HL-60/S4 (cell line): ENCODE results near the gene PEX11A.

ENCODE experiments used
- in situ Hi-C: fragments of 300-500 bp; cut with MboI; formaldehyde crosslinking; loops from 2 replicates; pipeline ENCODE4 v1.14.3; 2022; ENCODE audit warnings: low sequenced_read_pairs

The PEX11A gene

DNA sequence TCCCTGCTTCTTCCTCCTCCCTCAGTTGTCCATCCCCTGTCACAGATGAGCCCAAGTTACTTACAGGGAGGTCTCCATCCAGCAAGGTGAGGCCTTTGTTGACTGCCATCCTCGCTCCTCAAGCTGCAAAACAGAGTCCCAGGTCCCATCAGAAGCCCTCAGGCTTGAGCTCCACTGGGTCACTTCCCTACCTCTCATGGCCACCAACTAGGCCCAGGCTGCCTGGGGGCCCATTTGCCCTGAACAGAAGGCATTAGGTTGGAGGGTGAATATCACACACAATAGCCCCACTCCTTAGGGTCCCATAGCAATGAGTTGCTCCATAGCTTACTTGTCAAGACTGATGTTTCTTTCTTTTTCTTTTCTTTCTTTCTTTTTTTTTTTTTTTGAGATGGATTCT, 13.2 kb downstream of the PEX11A start:
- in situ Hi-C loops = no loop called here

DNA sequence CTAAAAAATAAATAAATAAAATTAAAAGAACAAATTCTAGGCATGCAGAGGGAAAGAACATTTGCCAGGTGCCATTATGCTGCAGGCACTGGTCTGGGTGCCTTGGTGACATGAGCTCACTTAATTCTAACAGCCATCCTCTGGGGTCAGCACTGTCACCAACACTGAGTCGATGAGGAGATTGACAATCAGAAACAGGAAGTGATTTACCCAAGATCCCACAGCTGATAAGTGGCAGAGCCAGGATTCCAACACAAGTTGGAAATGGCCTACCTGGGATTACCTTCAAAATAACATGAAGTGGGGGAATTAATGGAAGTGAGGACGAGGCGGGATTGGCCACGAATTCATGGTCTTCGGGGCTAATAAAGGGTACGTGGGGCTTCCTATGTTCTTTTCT, 14.9 kb downstream of the PEX11A start:
- in situ Hi-C loops = no loop called here

DNA sequence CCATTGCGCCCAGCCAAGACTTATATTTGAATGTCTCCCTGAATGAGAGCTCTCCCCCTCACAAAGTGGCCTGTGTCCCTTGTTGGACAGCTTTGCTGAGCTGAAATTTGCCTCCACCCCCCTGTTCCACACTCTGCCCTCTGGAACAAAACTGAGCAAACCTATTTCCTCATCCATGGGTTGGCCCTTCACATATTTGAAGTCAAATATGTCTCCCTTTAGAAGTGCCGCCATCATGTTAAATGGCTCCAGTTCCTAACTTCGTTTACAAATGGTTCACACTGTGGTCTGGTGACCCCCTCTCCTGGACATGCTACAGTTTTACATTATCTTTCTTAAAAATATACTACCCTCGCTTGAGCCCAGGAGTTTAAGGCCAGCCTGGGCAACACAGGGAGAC, 16.0 kb downstream of the PEX11A start:
- in situ Hi-C loops = no loop called here

DNA sequence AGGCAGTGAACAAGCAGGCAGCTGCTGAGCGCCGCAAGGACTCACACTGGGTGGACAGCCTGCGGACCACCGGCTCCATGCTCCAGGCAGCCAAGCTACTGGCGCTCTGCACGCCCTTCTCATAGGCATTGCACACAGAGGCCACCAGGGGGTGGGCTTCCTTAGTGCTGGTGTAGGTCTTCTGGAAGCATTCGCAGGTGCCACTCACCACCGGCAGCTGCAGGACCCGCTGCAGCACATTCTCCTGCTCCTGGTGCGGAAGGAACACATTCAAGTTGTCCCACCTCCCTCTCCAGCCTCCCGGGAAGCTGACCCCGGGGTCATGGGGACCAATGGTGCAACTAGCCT, 17.4 kb downstream of the PEX11A start:
- in situ Hi-C loops = no loop called here

DNA sequence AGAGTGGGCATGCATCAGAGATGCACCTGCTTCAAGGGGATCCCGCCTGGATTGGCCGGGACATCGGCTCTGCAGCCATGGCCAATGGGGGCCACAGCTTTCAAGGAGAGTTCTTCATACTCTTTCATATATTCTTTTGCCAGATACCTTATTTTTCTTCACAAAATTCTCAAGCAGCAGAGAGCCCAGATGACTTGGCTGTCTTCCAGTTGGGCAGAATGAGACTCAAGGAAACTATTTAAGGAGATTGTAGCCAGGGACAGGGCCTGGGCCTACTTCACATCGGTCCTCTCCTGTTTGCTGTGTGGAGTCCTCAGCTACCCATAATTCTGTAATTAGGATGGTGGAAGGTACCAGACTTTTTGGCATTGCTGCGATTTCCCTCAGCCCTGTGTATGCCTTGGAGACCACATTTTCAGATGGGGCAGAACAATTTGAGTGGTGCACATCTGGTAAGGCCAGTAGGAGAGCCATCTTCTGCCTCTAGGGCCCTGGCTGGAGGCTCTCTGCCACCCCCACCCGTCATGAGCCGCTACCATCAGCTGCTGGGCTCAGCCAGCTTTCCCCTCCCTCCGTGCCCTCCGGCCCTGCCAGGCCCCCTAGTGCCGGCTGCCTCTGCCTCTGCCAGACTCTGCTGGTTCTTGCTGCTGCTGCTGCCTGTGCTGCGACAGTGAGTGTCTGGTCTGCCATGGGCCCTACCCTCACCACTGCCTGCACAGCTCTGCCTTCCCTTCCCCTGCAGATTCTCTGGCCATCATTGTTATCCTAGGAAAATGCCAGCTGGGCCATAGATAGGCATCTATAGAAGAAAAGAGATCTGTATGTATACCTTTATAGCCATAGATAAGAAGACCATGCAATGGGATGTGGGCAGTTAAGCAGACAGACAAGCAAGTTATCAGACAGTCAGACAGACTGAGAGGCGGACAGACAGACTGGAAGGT, 18.1 kb downstream of the PEX11A start:
- in situ Hi-C loops = no loop called here

DNA sequence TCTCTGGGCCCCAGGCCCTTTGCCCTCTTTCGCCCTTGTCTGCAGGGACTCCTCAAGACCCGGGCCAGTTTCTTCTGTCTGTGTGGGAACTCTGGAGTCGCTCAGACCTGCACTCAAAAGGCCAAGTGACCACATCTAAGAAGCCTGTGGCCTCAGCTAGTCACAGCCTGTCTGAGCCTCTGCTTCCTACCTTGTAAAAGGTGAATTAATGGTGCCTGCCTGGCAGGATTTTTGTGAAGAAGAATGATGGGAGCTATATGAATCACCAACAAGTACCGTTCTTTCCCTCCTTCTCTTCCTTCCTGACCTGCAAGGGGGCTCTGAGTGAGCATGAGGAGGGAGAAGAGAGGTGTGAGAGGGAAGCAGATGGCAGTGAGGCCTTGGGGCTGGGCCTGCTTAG, 18.9 kb downstream of the PEX11A start:
- in situ Hi-C loops = no loop called here

DNA sequence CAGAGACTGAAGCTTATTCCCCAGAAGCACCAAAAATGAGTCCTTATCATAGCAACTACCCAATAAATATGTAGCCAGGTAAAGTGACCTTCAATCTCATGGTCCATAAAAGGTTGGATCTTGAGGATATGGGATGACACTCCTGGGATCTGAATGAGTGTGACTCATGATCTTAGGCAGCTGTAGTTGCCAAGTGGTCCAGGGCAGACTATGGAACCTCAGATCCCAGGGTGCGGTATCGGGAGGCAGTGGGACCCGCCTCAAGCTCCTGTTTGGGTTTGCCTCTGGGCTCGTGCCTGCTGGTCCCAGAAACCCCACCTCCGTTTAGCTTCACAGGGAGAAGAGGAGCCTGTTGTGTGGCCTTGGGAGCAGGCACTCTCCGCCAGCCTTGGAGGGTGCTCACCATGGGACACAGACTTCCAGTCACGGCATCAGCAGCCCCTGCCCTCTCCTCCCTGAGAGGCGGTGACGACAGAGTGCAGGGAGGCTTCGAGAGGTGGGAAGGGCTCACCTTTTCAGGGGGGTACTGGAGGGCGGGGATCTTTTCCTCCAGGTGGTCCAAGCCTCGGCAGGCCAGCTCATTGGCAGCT, 19.5 kb downstream of the PEX11A start:
- in situ Hi-C loops = no loop called here

DNA sequence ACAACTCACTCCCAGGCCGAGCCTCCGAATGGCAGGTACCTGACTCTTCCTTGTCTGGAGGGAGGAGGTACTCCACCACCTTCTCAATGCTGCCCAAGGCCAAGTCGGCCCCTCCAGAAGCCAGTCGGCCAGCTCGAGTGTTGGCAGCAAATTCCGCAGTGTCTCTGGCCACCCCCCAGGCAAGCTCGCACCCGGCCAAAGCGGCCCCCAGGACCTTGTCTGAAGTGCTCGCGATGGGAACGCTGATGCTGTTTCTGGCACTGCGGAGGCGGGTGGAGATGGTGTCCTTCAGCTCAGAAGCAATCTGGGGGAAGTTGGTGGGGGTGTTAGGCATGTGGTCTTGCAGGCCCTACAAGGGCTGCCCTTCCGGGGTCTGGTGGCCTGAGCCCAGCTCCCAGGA, 20.6 kb downstream of the PEX11A start:
- in situ Hi-C loops = no loop called here

DNA sequence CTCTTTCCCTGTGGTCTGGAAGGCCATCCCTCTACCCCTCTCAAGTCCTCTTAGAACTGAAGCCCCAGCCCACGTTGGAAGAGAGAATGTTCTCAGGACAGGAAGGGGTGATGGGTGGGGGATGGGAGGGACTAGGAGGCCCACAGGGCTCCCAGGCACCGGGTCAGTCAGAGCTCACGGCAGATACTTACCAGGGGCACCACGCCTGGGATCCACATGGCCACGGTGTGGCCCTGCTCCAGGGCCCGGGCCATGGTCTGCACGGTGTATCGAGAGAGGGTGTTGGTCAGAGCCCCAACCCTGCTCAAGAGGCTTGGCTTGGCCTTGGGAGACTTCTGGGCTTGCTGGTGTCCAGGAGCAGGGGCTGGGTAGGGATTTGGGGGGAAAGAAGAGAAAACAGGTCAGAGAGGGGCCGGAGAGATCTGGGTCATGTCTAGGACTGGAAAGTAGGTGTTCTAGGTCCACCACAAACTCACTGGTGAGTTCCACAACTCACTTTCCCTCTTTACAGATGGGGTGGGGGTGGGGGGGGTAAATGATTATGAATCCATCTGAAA, 21.2 kb downstream of the PEX11A start:
- in situ Hi-C loops = no loop called here

DNA sequence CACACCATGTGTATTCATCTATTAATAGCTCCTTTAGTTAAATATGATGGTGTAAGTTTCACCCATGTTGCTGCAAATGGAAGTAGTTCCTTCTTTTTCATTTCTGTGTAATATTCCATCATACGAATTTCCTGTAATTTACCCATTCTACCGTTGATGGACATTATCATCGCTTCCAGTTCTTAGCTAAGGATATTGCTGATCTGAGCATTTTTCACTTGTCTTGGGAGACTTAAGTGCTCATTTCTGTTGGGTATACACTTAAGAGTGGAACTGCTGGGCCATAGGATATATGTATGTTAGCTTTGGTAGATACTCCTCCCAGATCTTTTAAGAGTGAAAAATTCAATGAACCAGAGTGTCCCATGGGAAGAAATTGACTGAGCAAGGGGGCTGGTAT, 22.4 kb downstream of the PEX11A start:
- in situ Hi-C loops = no loop called here

DNA sequence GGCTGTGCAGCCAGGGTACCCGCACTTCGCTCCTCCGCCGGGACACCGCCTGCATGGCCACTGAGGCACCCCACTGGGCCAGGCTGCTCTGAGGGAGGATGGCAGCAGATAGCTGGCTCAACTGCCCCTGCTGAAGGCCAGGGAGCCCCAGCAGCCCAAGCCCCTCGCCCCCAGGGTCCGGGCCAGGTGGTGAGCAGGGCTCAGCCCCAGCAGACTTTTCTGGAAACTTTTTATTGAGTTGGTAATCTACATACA, 22.9 kb downstream of the PEX11A start:
- in situ Hi-C loops = no loop called here

DNA sequence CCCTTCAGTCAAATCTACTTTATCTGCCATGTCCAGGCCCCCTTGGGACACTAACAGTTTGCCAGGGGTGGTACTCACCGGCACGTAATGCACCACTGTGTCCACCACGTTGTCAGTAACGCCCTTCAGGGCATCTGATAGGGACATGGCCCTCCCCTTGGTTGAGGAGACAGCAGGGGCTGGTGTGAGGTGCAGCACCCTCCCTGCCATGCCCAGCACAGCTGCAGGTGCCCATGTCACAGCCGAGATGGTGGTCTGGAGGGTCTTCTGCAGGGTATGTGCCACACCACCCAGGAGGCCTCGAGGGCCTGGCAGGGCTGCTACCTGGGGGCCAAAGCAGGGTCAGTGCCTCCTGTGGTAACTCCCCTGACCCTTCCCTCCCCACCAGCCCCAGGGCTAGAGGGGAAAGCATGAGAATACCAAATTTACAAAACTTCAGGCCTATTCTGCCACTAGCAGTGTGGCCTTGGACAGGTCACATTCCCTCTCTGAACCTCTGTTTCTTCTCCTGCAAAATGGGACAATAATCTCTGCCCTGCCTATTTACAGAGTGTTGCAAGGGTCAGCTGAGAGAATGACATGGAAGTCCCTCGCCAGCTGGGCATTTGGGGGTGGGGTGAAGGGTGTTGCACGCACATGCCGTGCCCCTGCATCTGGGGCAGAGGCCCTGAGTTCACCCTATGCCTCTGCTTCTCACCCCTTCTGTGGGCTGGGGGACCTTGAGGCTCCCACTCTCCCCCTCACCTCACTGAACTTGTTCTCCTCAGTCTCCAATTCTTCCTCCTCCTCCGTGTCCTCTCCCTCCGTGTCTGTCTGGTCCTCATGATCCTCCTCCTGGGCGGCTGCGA, 23.5 kb downstream of the PEX11A start:
- in situ Hi-C loops = no loop called here

DNA sequence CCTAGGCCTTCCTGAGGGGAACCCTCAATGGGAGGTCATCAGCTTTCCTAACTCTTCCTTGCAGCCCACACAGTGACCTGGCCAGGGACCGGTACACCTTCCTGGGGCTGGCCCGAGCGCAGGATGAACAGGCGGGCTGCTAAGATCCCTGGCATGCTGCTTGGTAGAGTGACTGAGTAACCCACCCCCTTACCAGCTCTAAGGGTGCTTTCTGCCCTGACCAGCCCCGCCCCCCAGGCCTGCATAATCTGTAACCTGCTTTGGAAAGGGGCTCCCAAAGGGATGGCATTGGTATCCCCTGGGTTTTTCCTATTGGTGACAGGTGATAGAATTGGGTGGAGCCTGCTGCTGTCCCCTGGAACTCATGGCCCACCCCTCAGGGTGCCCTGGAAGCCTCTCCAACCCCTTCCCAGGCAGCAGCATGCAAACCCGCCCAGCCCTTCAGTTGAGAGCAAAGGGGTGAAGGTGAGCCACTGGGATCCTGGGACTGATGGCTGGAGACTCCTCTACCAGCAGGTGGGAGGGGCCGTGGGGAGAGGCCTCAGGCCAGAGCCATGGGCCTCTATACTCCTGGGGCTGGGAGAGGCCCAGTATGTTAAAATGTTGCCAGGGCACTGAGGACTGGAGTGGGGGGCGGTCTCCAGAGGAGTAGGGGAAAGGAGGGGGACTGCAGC, 24.2 kb downstream of the PEX11A start:
- in situ Hi-C loops = no loop called here

DNA sequence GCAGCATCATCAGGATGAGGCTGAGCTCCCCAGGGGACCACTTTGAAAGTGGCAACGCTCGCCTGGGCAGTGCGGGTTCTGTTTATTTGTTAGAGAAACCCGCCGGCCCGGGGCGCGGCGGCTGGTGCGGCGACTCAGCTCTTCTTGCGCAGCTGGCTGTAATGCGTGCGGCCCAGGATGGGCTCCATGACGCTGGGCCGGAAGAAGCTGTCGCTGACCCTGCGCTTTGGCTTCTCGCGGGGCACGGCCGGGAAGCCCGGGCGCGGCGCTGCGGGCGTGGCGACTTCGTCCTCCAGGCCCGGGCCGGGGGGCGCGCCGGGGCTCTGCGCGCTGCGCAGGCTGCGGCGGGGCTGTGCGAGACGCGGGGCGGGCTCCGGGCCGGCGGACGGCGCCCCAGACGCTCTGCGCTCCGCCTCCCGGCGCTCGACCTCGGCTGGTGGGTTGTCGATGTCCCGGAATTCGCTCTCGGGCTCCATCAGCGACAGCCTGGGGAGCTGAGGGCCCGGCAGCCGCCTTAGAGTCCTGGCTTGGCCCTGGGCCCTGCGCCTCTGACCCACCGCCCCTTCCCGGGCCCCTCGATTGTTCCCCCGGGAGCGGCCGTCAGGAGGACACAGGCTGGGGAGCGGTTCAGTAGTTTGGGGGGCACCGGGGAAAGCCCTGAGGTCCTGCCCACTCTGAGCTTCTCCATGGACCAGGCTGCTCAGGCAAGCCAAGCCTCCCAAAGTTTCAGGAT, 24.9 kb downstream of the PEX11A start:
- in situ Hi-C loops = no loop called here

DNA sequence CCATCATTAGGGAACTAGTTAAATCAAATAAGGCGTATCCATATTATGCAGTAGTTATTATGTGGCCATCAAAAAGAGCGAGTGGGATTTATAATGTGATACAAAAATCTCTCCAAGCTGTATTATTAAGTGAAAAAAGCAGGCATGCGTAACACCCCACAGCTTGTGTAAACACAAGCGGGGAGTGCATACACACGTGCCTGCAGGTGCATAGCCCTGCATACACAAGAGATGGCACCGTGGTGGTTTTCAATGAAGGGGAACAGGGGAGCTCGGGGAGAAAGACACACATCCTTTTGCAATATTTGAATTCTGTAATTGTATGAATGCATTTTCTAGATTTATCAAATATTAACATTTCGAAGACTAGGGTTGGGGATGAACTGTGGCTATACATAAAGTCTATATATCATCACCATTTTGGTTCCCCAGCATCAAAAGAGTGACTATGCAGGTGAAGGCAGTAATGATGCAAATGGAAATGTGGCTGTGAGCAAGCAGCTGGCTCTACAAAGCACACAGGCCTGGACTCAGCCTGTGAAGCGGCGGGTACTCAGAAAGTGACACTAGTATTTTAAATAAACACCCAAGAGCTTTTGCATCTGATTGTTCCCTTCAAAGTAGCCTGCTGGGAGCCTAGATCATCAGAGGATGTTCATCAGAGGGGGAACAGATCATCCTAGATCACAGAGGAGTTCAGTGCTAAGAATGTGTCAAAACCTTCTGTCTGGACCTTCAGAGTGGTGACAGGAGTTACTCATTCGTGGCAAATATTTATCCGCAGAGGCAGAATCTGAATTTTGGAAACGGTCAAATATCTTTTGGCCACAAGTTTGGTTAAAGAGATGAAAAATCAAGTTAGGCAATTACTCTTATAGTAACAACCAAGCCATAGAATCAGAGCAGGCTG, 25.9 kb downstream of the PEX11A start:
- in situ Hi-C loops = no loop called here

DNA sequence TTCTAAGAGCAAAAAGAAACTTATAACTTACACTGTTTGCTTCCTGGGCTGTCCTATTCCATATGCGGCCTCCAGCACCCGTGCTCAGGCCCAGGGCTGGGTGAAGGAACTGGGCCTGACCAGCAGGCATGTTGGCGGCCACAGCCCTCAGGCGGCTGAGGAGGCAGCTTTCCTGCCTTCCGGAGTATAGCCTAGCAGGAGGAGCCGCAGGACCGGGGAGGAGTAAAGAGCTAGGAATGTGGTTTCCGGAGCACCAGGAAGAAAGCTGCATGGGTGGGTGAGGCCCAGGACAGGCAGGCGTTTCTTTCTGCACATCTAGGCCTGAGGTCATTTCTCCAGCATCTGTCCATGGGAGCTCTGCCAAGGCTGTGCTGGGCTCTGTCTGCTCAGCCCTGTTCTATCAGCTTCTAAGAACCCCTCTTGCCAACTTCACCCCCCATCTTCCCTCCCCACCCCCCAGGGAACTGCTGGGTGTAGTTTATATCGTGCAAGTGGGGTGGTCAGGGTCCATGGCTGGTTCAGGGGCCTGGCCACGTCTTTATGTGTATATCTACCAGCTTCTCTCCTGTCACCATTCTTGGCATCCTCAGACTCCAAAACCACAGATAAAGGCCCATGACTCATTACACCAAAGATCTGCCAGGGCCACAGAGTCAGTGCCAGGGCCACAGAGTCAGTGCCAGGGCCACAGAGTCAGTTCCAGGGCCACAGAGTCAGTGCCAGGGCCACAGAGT, 27.5 kb downstream of the PEX11A start:
- in situ Hi-C loops = no loop called here

DNA sequence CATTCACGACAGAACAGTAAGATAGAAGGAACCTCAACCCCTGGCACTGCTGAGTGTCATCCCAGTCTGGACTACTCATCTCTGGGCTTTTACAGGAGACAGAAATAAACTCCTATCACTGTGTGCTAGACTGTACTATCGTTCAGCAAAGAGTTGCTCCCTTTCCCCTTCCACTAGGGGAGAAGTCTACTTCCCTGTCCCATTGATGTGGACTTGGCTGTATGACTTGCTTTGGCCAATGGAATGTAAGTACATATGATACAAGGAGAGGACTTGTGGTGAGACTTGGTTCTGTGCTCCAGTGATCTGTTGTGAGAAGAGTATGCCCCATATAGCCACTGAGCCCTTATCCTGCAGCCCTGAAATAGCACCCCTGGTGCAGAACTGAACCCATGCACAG, 30.0 kb downstream of the PEX11A start:
- in situ Hi-C loops = no loop called here

DNA sequence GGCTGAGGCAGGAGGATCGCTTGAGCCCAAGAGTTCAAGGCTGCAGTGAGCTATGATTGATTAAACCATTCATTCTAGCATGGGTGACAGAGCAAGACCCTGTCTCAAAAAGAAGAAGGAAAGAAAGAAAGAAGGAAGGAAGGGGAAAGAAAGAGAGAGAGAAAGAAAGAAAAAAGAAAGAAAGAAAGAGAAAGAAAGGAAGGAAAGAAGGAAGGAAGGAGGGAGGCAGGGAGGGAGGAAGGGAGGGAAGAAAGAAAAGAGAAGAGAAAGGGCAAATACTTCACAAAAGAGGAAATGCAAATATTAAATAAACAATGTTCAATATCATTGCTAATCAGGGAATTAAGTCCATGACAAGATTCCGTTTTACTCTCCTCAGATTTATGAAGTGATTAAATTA, 31.3 kb downstream of the PEX11A start:
- in situ Hi-C loops = no loop called here

DNA sequence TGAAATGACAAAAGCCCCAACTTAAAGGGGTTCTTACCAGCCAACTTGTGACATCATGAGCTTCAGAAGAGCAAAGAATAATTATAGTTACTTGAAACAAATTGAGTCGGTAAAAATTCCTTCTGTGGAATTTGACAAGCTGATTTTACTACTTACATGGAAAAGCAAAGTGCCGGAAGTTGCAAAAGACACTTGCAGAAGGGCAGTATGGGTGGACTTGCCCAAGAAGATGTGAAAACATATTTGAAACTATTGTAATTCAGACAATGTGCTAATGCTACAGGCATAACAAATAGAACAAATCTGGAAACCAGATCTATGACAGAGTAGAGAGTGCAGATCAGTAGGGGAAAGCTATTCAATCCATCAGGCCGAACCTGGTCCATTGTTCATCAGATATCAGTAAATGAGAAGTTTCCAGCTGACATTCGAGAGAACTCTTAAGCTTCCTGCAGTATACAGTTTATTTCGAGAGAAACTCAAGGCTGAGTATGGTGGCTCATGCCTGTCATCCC, 32.8 kb downstream of the PEX11A start:
- in situ Hi-C loops = no loop called here
